Measurements from ENCODE around the gene ERVFRD-1.

The ERVFRD-1 gene

GRCh38 chr6:11110921-11111768, at the start of gene ERVFRD-1:
Gene ERVFRD-1 (minus strand): TSS chr6:11111725. CDS start chr6:11105310, 6,415 bp downstream.
- no peak for DNase-seq

- DNase-seq, result no peak
These were observed 48.7 kb upstream of the ERVFRD-1 start for GRCh38 chr6:11160199-11160598.

- DNase-seq, result no peak
These were observed 44.1 kb upstream of the ERVFRD-1 start for GRCh38 chr6:11155589-11155988.

- DNase-seq, result no peak
These were observed 41.9 kb upstream of the ERVFRD-1 start for GRCh38 chr6:11153447-11153846.

GRCh38 chr6:11152581-11152980, 41.1 kb upstream of the ERVFRD-1 start:
- DNase-seq, result no peak

- no peak for DNase-seq
These were observed 40.0 kb upstream of the ERVFRD-1 start for GRCh38 chr6:11151488-11151887.

GRCh38 chr6:11149551-11149950, 38.0 kb upstream of the ERVFRD-1 start:
- DNase-seq, result no peak

GRCh38 chr6:11146117-11146826, 34.7 kb upstream of the ERVFRD-1 start:
- DNase-seq, result no peak

- peak; percentile 22 for DNase-seq
These were observed 32.9 kb upstream of the ERVFRD-1 start for GRCh38 chr6:11144393-11144851.

- DNase-seq, result no peak
These were observed 32.2 kb upstream of the ERVFRD-1 start for GRCh38 chr6:11143394-11144371.

GRCh38 chr6:11142296-11143027, 30.9 kb upstream of the ERVFRD-1 start:
- no peak for DNase-seq

GRCh38 chr6:11141295-11141694, 29.8 kb upstream of the ERVFRD-1 start:
- no peak for DNase-seq

- DNase-seq, result no peak
These were observed 28.5 kb upstream of the ERVFRD-1 start for GRCh38 chr6:11140056-11140455.

- no peak for DNase-seq
These were observed 27.8 kb upstream of the ERVFRD-1 start for GRCh38 chr6:11139051-11139960.

- DNase-seq, result no peak
These were observed 25.3 kb upstream of the ERVFRD-1 start for GRCh38 chr6:11136809-11137208.

GRCh38 chr6:11133281-11133680, 21.8 kb upstream of the ERVFRD-1 start:
- no peak for DNase-seq

GRCh38 chr6:11132194-11132888, 20.8 kb upstream of the ERVFRD-1 start:
- DNase-seq, result no peak

- DNase-seq, result no peak
These were observed 19.1 kb upstream of the ERVFRD-1 start for GRCh38 chr6:11130605-11131004.

- DNase-seq, result no peak
These were observed 18.5 kb upstream of the ERVFRD-1 start for GRCh38 chr6:11129908-11130565.

GRCh38 chr6:11128608-11129007, 17.1 kb upstream of the ERVFRD-1 start:
- DNase-seq, result no peak
